Adrenal gland (tissue), 12 donors: ENCODE data around the gene SIDT1. TPM values are rescaled to one million over a fixed set of nuclear protein-coding genes. Genes with fewer than 3 reads are reported as not detected.

Experiments
- DNase-seq, 7 donors: peaks; one replicate each; pipeline ENCODE4 v3.0.0-alpha.2; 2019 to 2020
- H3K27ac ChIP-seq, 5 donors: fragments of 200-600 bp; sonication (generic) in 4 of 5; 1 replicate in 3 of 5; 2 replicates in 2 of 5; pipeline versions ENCODE4 v1.5.1 to v1.8.0; 2016 to 2020; ENCODE audit warnings: mild to moderate bottlenecking in 1 of 5
- H3K27me3 ChIP-seq: fragments of 200-600 bp; 2 replicates; pipeline ENCODE4 v1.8.0; 2021
- H3K36me3 ChIP-seq, 2 donors: fragments of 200-600 bp; replicated peaks in 1 of 2; 1 replicate in 1 of 2; 2 replicates in 1 of 2; pipeline versions ENCODE4 v1.5.1 to v1.8.0; 2018 to 2022
- H3K4me1 ChIP-seq, 2 donors: fragments of 200-600 bp; replicated peaks in 1 of 2; 1 replicate in 1 of 2; 2 replicates in 1 of 2; pipeline versions ENCODE4 v1.5.1 to v1.8.0; 2018 to 2021
- H3K4me3 ChIP-seq, 4 donors: fragments of 200-600 bp; sonication (generic) in 3 of 4; one replicate each; pipeline ENCODE4 v1.5.1; 2016 to 2018
- H3K9me3 ChIP-seq, 3 donors: fragments of 200-600 bp; sonication (generic) in 1 of 3; replicated peaks in 1 of 3; 1 replicate in 2 of 3; 2 replicates in 1 of 3; pipeline versions ENCODE4 v1.5.1 to v1.8.0; 2016 to 2021
- CTCF ChIP-seq, 6 experiments: fragments of 450-650 bp in 4 of 6; fragments of 200-600 bp in 2 of 6; sonication (generic) in 1 of 6; IDR thresholded peaks; 1 replicate in 5 of 6; 2 replicates in 1 of 6; pipeline versions ENCODE4 v1.5.1 to v1.8.0; 2016 to 2021; ENCODE audit warnings: antibody characterized with exemption in 6 of 6, mild to moderate bottlenecking in 2 of 6, moderate library complexity in 1 of 6
- POLR2A ChIP-seq, 2 donors: fragments of 450-650 bp; IDR thresholded peaks; one replicate each; pipeline ENCODE4 v1.6.1; 2017; ENCODE audit warnings: antibody characterized with exemption in 2 of 2, mild to moderate bottlenecking in 2 of 2, moderate library complexity in 1 of 2
- WGBS, 4 donors: extraction: QIAGEN DNeasy Blood & Tissue Kit in 2 of 4; methylation state at CpG; one replicate each; pipeline versions ENCODE4 v1.1.5 to v1.1.7; 2013 to 2017; 5-methylcytosine and 5-hydroxymethylcytosine counted together
- intact Hi-C, 2 donors: fragments of 100-400 bp; cut with DNase I; formaldehyde crosslinking; loops; one replicate each; pipeline versions ENCODE4 v1.14.1 to v1.15.0; 2022 to 2023
- polyA plus RNA-seq, 3 donors: library from polyadenylated mRNA; stranded (reverse); fragments of 200-250 nt in 2 of 3; fragments of 350-450 nt in 1 of 3; fragmentation: Illumina TruSeq in 1 of 3; extraction: RNeasy Lipid Tissue Mini Kit (QIAGEN cat#74804) in 1 of 3; gene quantifications; one replicate each; pipeline ENCODE4 v1.2.3, GENCODE V29; 2013 to 2014
- total RNA-seq, 9 donors: library from RNA; depleted of rRNA in 4 of 9; stranded (reverse); fragments of >200 nt in 4 of 9; fragments of 120-200 nt in 1 of 9; fragmentation: NEBNext Ultra II Directional in 1 of 9; extraction: Animal tissue kit (Norgen Biotek cat#: 25700) in 1 of 9; gene quantifications; one replicate each; pipeline versions ENCODE4 v1.1.0 to v1.2.4, GENCODE V29; 2013 to 2023
- donor health status: healthy with polysubstance abuse.
- donor health status: Bipolar disorder and iron deficiency.
- donor health status: DM: yes; HTN: yes; CAD: no.
- donor health status: DM: no; HTN: no; CAD: no.
- donor health status: DM: no; HTN: no; CAD: no.
- donor health status: DM: yes; HTN: yes; CAD: no.

Gene SIDT1
- total and polyA plus RNA-seq, 12 donors: 0.18 to 3.6 (median 2.3) TPM

- intact Hi-C loops: no loop called here
- Histone ChIP-seq H3K27ac (no peak overlapping the region), H3K4me1 (peaks cover 5 to 12% of the 10 kb centered on the region in 2 donors), H3K27me3 (no peaks in the 10 kb centered on the region), H3K36me3 (no peaks in the 10 kb centered on the region), H3K4me3 (no peak overlapping the region), H3K9me3 (no peaks in the 10 kb centered on the region)
- 64 to 78% (median 70%) methylated on average over 5 of the region's 5 CpGs for WGBS, 4 donors
- DNase-seq: no peak
- TF ChIP-seq CTCF (IDR thresholded peaks at IDR 0.05) (peak in 2 of 6 experiments; percentile 1 to 11), POLR2A (IDR thresholded peaks at IDR 0.05) (no peak)
These were observed 3.5 kb downstream of the SIDT1 start for GRCh38 chr3:113535898-113536297.

GRCh38 chr3:113536627-113537101 lies 4.3 kb downstream of the SIDT1 start:
- intact Hi-C loops: no loop called here
- no peak for DNase-seq
- no peak overlapping the region for H3K27ac ChIP-seq
- H3K4me1 ChIP-seq: peaks cover 5 to 12% of the 10 kb centered on the region in 2 donors
- H3K36me3 ChIP-seq: no peaks in the 10 kb centered on the region
- H3K4me3 ChIP-seq: no peak overlapping the region
- no peaks in the 10 kb centered on the region for H3K9me3 ChIP-seq
- H3K27me3 ChIP-seq: no peaks in the 10 kb centered on the region
- TF ChIP-seq POLR2A (IDR thresholded peaks at IDR 0.05): no peak
- TF ChIP-seq CTCF (IDR thresholded peaks at IDR 0.05): no peak

GRCh38 chr3:113537155-113537554 lies 4.8 kb downstream of the SIDT1 start:
- DNase-seq: no peak

GRCh38 chr3:113541519-113541918 lies 9.2 kb downstream of the SIDT1 start:
- DNase-seq: no peak
- H3K4me1 ChIP-seq: no peaks in the 10 kb centered on the region
- H3K27ac ChIP-seq: no peak overlapping the region
- no peak for TF ChIP-seq POLR2A (IDR thresholded peaks at IDR 0.05)
- TF ChIP-seq CTCF (IDR thresholded peaks at IDR 0.05): no peak
- H3K27me3 ChIP-seq: no peaks in the 10 kb centered on the region
- intact Hi-C loops: no loop called here
- H3K4me3 ChIP-seq: no peak overlapping the region
- no peaks in the 10 kb centered on the region for H3K9me3 ChIP-seq
- 71 to 79% (median 75%) methylated on average over 2 of the region's 2 CpGs for WGBS, 4 donors
- H3K36me3 ChIP-seq: no peaks in the 10 kb centered on the region

More at GRCh38 chr3:113537155-113537554, 4.8 kb downstream of the SIDT1 start:
- Histone ChIP-seq H3K27ac (no peak overlapping the region), H3K36me3 (no peaks in the 10 kb centered on the region), H3K9me3 (no peaks in the 10 kb centered on the region), H3K27me3 (no peaks in the 10 kb centered on the region), H3K4me3 (no peak overlapping the region), H3K4me1 (peaks cover 2 to 12% of the 10 kb centered on the region in 2 donors)
- TF ChIP-seq CTCF (IDR thresholded peaks at IDR 0.05) (no peak), POLR2A (IDR thresholded peaks at IDR 0.05) (no peak)
- intact Hi-C loops: no loop called here
